Pons (tissue), 1 donor: ENCODE data around the gene SZT2.
A peak's percentile ranks its signal among the peaks of the same experiment; 100 is the strongest.

Source experiments
- DNase-seq: peaks from one replicate; pipeline ENCODE4 v3.0.0-alpha.2; 2016; ENCODE audit warnings: low spot score

The SZT2 gene

GRCh38 chr1:43423672-43424550, 34.2 kb downstream of the SZT2 start:
- no peak for DNase-seq

- no peak for DNase-seq
These were observed 35.3 kb downstream of the SZT2 start for GRCh38 chr1:43425045-43425444.

- no peak for DNase-seq
These were observed 36.5 kb downstream of the SZT2 start for GRCh38 chr1:43426221-43426620.

- no peak for DNase-seq
These were observed 37.8 kb downstream of the SZT2 start for GRCh38 chr1:43427524-43427923.

- DNase-seq, result no peak
These were observed 38.2 kb downstream of the SZT2 start for GRCh38 chr1:43427941-43428340.

- DNase-seq, result no peak
These were observed 41.1 kb downstream of the SZT2 start for GRCh38 chr1:43430831-43431230.

GRCh38 chr1:43431676-43432075, 42.0 kb downstream of the SZT2 start:
- DNase-seq, result no peak

- DNase-seq, result no peak
These were observed 42.6 kb downstream of the SZT2 start for GRCh38 chr1:43432171-43432860.

- no peak for DNase-seq
These were observed 43.2 kb downstream of the SZT2 start for GRCh38 chr1:43432907-43433306.

- no peak for DNase-seq
These were observed 44.6 kb downstream of the SZT2 start for GRCh38 chr1:43434256-43434655.

GRCh38 chr1:43435146-43436145, 45.7 kb downstream of the SZT2 start:
- DNase-seq, result peak; percentile 13

- DNase-seq, result no peak
These were observed 46.7 kb downstream of the SZT2 start for GRCh38 chr1:43436371-43436770.

GRCh38 chr1:43437031-43437973, 47.6 kb downstream of the SZT2 start:
- no peak for DNase-seq

- DNase-seq, result no peak
These were observed 48.3 kb downstream of the SZT2 start for GRCh38 chr1:43438006-43438405.

GRCh38 chr1:43438576-43438952, 48.9 kb downstream of the SZT2 start:
- no peak for DNase-seq

- no peak for DNase-seq
These were observed 49.4 kb downstream of the SZT2 start for GRCh38 chr1:43438953-43439581.

GRCh38 chr1:43439781-43440180, 50.1 kb downstream of the SZT2 start:
- DNase-seq, result no peak

- no peak for DNase-seq
These were observed 50.7 kb downstream of the SZT2 start for GRCh38 chr1:43440358-43440757.

GRCh38 chr1:43441166-43441893, 51.6 kb downstream of the SZT2 start:
- DNase-seq, result no peak
